ENCODE measurements around the gene RAPH1. TPM values are rescaled to one million over a fixed set of nuclear protein-coding genes. Genes with fewer than 3 reads are reported as not detected.

RAPH1 gene
- total and polyA plus RNA-seq, 9 of the 15 experiments (the other 6 are each of a cell fraction or from before 2014, with no cell fraction given) = 0.07 to 0.71 (median 0.27) TPM

DNA sequence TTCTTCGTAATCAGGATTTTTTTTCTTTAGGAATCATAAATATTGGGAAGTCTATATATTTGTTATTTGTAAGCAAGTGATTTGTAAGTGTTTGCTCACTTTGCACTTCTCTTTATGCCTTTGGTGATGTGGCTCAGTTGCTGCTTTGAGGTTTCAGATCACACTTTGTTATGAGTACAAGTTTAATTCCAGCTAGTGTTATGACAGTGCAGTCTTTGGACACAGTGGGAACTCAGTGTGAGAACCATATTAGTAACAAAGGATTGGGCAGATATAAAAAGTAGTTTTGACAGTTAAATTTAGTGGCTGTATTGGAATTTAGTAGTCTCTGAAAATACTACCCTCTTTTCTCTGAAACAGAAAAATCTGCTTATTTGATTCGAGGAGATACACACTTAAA, 139.2 kb downstream of the RAPH1 start:
- Histone ChIP-seq H3K9me3 (replicated peaks; ENCODE audit: control insufficient read depth, insufficient read depth, low read depth, low read length) (no peaks in the 10 kb centered on the region), H3K27me3 (ENCODE audit: control insufficient read depth in 2 of 2, insufficient read depth in 2 of 2, low read length in 2 of 2) (no peaks in the 10 kb centered on the region), H3K4me3 (no peak overlapping the region), H2AFZ (ENCODE audit: low read depth, low read length) (no peak overlapping the region), H3K27ac (ENCODE audit: extremely low read depth, low read depth, low read length) (no peak overlapping the region), H3K9me1 (ENCODE audit: control insufficient read depth, insufficient read depth, low read length) (no peaks in the 10 kb centered on the region), H4K20me1 (replicated peaks; ENCODE audit: control insufficient read depth, insufficient read depth, low read length) (no peaks in the 10 kb centered on the region), H3K4me2 (ENCODE audit: insufficient read depth, low read length) (no peak overlapping the region), H3K4me1 (replicated peaks in 1 of 2; ENCODE audit: control insufficient read depth in 2 of 2, insufficient read depth in 2 of 2, low read length in 2 of 2) (no peaks in the 10 kb centered on the region; a peak in 1 of 5 replicates), H3K9ac (ENCODE audit: insufficient read depth in 1 of 2, low read depth in 2 of 2, low read length in 2 of 2) (no peak overlapping the region), H3K36me3 (ENCODE audit: control insufficient read depth, insufficient read depth, low read length) (peaks cover 12% of the 10 kb centered on the region; the same call in 2 of the 3 replicates), H3K79me2 (ENCODE audit: control insufficient read depth, insufficient read depth, low read length) (no peaks in the 10 kb centered on the region)
- in situ Hi-C loops (cut with MboI) (no loop called here), intact Hi-C loops (cut with micrococcal nuclease) (no loop called here)
- 76% methylated on average over 2 of the region's 2 CpGs for WGBS (ENCODE audit: insufficient coverage, low coverage, missing lambda C conversion rate)
- ChIA-PET POLR2A (no interaction called here), CTCF (ENCODE audit: low intra/inter-chr PET ratio) (no interaction called here)
- ATAC-seq (no peak), DNase-seq (ENCODE audit: extremely low read depth in 1 of 4, low spot score in 3 of 4) (no peak), FAIRE-seq (no peak)
- BruUV-seq (replicated peaks) = no TSS peak
- TF ChIP-seq NR2F6 (CRISPR knock-in tag; IDR thresholded peaks at IDR 0.05) (no peak), GATA2 (CRISPR knock-in tag; IDR thresholded peaks at IDR 0.05) (no peak)
- TF ChIP-seq, protein P1, sequence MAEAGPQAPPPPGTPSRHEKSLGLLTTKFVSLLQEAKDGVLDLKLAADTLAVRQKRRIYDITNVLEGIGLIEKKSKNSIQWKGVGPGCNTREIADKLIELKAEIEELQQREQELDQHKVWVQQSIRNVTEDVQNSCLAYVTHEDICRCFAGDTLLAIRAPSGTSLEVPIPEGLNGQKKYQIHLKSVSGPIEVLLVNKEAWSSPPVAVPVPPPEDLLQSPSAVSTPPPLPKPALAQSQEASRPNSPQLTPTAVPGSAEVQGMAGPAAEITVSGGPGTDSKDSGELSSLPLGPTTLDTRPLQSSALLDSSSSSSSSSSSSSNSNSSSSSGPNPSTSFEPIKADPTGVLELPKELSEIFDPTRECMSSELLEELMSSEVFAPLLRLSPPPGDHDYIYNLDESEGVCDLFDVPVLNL (CRISPR knock-in tag; IDR thresholded peaks at IDR 0.05; ENCODE audit: low read depth) = no peak
- TF ChIP-seq, protein P2, sequence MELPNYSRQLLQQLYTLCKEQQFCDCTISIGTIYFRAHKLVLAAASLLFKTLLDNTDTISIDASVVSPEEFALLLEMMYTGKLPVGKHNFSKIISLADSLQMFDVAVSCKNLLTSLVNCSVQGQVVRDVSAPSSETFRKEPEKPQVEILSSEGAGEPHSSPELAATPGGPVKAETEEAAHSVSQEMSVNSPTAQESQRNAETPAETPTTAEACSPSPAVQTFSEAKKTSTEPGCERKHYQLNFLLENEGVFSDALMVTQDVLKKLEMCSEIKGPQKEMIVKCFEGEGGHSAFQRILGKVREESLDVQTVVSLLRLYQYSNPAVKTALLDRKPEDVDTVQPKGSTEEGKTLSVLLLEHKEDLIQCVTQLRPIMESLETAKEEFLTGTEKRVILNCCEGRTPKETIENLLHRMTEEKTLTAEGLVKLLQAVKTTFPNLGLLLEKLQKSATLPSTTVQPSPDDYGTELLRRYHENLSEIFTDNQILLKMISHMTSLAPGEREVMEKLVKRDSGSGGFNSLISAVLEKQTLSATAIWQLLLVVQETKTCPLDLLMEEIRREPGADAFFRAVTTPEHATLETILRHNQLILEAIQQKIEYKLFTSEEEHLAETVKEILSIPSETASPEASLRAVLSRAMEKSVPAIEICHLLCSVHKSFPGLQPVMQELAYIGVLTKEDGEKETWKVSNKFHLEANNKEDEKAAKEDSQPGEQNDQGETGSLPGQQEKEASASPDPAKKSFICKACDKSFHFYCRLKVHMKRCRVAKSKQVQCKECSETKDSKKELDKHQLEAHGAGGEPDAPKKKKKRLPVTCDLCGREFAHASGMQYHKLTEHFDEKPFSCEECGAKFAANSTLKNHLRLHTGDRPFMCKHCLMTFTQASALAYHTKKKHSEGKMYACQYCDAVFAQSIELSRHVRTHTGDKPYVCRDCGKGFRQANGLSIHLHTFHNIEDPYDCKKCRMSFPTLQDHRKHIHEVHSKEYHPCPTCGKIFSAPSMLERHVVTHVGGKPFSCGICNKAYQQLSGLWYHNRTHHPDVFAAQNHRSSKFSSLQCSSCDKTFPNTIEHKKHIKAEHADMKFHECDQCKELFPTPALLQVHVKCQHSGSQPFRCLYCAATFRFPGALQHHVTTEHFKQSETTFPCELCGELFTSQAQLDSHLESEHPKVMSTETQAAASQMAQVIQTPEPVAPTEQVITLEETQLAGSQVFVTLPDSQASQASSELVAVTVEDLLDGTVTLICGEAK (IDR thresholded peaks at IDR 0.05) = no peak
- TF ChIP-seq, protein P2 (CRISPR knock-in tag; IDR thresholded peaks at IDR 0.05) = no peak

Measured in K562 (cell line).